Muscle of arm (tissue), 12 donors: ENCODE data around the gene EGFLAM. TPM values are rescaled to one million over a fixed set of nuclear protein-coding genes. Genes with fewer than 3 reads are reported as not detected.

Experiments used
- DNase-seq: peaks from one replicate; pipeline ENCODE4 v3.0.0-alpha.2; 2013
- polyA plus RNA-seq, 12 donors: library from polyadenylated mRNA; unstranded; fragments of 120-200 nt; gene quantifications; one replicate each; pipeline ENCODE4 v1.2.1, GENCODE V29; 2013; ENCODE audit not compliant: insufficient read length in 12 of 12

EGFLAM gene
- polyA plus RNA-seq, 12 donors: 33.7 to 61.3 (median 49.3) TPM; not detected in 1

DNA sequence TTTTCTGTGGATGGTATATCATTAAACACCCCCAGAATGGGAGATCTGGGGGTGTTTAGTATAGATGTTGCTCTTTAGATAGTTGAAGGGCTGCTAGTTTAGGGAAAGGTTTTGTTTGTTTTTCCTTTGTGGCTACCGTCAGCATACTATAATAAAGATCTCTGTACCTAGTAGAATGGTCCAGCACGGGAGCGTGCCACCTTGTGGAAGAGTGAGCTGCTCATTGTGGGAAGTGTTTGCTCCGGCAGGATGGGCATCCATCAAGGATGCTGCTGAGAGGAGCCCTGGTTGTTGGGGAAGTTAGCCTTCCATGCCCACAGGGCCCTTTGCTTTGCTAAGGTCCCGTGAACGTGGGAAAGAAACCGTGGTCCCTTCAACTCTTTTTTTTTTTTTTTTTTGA is 185.0 kb downstream of the EGFLAM start:
- no peak for DNase-seq

GRCh38 chr5:38445374-38446028 is 187.1 kb downstream of the EGFLAM start:
- no peak for DNase-seq

GRCh38 chr5:38446029-38446522 is 187.7 kb downstream of the EGFLAM start:
- no peak for DNase-seq

- no peak for DNase-seq
Observed at GRCh38 chr5:38447056-38447455, 188.7 kb downstream of the EGFLAM start.

DNA sequence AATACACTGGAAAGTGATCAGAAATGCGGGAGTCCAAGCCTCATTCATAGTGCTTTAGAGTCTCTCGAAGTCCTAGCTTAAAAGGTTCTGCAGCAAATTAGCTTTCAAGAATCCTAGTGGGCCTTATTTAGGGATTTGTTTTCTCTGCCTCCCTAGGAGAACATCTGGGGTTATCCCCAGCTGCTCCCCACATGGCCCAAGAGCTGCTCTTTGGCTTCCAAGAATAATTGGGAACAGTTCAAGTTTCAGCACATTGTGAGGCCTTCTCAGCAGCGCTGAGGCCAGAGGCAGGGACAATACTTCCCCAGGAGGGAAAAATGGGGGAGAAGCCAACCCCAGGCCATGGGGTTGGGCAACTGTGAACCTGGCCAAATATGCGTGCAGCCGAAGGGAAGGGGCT is 189.4 kb downstream of the EGFLAM start:
- DNase-seq: peak; percentile 84

DNA sequence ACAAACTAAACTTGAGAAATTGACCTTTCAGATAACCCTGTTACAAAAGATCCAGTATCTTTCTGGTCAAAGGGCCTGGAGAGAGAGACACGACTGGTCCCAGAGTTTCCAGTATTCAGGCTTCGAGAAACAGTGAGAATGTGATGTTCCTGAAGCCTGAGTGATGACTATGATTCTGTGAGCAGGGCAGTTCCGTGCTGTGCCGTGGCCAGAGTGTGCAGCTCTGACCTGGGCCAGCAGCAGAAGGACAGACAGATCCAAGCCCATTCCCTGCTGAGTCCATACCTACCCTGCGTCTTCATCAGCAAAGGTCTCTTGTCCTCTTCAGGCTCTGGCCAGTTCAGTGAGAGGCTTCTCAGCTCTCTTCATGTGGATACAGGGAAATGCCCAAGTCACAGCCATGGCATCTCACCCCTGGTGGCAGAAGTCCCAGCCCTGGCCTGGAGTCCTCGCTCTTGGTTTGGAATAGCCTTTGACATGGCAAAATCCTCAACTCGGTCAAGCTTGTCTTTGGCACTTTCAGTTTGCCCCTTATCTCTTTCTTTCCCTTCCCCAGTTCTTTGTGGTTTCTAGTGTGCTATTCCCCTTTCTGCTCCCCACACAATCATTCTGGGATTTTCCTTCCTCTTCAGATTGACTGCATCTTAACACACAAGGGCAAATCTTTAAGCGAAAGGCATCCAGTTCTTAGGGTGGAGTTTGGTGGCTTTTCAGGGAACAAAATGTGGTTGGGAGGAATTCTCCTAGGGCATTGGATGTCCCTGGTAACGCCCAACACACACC is 190.4 kb downstream of the EGFLAM start:
- no peak for DNase-seq

GRCh38 chr5:38450627-38451026 is 192.3 kb downstream of the EGFLAM start:
- no peak for DNase-seq

DNA sequence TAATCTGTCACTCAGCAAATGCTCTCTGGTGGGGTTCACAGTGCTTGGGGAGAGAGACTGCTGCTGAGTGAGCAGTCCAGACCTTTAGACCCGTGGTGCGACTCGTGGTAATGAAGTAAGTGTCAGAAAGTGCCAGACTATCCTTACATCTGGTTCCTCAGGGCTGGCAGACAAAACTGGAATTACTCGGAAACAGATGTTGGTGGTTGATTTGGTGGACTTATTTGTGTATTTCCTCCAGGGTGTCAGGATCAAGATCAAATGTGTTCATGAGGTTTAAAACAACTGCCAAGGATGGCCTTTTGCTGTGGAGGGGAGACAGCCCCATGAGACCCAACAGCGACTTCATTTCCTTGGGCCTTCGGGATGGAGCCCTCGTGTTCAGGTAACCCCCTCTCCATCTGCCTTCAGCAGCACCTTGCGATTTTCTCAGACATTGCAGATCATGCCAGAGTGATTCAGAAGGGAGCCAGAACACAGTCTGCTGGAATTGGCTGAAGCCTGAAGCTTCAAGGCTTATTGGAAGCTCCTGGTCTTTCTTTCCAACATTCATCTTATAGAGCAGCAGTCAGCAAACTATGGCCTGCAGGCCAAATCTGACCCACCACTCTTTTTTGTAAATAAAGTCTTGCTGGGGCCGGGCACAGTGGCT is 192.8 kb downstream of the EGFLAM start:
- peak; percentile 52 for DNase-seq

DNA sequence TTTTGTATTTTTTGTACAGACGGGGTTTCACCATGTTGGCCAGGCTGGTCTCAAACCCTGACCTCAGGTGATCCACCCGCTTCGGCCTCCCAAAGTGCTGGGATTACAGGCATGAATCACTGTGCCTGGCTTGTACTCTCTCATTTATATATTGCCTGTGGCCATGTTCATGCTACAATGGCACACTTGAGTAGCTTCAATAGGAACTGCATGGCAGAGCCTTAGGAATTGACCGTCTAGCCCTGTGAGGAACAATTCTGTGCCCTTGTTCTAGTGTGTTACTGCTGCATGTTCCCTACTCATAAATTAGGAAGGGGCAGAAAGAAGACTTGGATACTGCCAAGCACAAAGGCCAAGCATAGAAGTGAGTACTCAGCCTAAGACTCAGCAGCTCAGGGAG is 193.8 kb downstream of the EGFLAM start:
- no peak for DNase-seq

GRCh38 chr5:38453506-38453905 is 195.1 kb downstream of the EGFLAM start:
- DNase-seq: no peak

DNA sequence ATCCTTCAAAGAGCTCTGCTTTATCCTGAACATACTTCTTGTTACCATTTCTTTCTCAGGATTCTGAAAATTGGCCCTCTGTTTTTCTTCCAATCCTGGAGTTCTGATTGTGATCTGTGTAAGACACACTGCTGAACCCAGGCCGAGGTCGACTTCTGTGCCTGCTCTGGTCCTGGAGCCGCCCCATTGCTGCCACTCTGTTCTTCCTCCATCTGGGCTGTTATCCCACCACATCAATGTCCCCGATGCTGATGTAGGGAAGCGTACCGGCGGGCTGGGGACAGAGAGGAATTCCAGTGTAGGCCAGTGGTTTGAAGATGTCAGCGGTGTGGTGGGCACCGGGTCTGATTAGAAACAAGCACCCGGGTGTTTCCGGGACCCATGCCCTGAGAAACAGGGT is 195.6 kb downstream of the EGFLAM start:
- DNase-seq: no peak

GRCh38 chr5:38455796-38456330 is 197.5 kb downstream of the EGFLAM start:
- DNase-seq: no peak

- no peak for DNase-seq
Observed at GRCh38 chr5:38456657-38457399, 198.5 kb downstream of the EGFLAM start.

DNA sequence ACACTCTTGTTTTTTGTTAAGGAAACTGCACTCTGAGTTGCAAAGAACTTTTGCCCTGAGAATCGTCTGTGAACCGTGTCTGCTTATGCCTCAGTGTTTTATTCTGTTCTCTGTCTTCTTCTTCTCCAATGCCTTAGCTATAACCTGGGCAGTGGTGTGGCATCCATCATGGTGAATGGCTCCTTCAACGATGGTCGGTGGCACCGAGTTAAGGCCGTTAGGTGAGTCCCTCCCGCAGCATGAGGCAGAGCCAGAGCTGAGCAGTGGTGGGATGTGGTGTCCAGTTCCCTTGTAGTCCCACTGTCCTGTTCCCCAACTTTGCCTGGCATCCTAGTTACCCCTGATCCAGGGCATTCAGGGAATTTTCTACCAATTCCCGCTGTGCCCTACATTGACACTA is 199.8 kb downstream of the EGFLAM start:
- no peak for DNase-seq

GRCh38 chr5:38462976-38463633 is 204.7 kb downstream of the EGFLAM start:
- no peak for DNase-seq

DNA sequence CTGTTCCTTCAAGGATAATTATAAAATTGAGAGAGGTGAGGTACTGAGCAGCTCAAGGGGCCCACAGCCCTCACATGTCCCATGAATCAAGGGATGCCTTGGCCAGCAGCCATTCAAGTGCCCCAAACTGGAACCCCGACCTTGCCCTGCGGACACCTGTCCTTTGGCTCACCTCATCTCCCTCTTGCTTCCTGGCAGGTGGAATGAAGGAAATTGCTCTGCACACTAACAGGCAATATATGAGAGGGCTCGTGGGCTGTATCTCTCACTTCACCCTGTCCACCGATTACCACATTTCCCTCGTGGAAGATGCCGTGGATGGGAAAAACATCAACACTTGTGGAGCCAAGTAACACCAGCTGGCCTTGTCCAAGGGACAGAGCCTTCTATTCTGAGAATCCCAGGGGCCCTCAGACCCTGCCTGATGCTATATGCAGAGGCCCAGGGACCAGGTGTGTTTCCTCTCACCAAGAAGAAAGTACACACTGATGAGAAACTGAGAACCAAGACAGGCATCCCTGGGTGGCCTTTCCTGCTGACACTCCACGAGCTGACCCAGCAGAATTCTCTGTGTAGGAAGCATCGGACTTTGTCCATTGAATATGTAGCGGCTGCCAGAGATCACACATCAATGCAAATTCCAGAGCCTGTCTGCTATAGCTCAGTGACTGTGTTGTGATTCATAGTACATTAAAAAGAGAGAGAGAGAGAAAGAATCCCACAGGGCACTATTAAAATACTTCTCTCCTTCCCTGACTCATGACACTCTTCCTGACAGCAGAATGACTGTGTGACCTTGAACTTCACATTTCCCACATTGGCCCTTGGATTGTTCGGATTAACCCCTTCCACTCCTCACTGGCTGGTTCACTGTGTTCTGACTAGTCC is 205.5 kb downstream of the EGFLAM start:
- peak; percentile 58 for DNase-seq

DNA sequence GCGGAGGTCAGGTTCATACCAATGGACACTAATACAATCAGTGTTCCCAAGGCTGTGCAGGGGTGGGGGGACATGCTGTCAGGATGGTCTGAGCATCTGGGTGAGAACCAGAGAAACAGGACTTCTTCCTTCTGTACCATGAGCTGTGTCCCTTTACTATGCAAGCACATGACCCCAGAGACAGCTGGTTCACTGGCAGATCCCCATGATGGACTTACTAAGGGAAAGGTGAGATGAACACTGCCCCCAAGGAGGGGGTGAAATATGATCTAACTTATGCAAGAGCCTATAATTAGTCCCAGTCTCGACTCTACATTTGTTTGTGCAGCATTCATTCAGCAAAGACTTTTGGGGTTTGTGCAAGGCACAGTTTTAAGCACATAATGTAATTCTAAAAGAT is 206.7 kb downstream of the EGFLAM start:
- DNase-seq: no peak

DNA sequence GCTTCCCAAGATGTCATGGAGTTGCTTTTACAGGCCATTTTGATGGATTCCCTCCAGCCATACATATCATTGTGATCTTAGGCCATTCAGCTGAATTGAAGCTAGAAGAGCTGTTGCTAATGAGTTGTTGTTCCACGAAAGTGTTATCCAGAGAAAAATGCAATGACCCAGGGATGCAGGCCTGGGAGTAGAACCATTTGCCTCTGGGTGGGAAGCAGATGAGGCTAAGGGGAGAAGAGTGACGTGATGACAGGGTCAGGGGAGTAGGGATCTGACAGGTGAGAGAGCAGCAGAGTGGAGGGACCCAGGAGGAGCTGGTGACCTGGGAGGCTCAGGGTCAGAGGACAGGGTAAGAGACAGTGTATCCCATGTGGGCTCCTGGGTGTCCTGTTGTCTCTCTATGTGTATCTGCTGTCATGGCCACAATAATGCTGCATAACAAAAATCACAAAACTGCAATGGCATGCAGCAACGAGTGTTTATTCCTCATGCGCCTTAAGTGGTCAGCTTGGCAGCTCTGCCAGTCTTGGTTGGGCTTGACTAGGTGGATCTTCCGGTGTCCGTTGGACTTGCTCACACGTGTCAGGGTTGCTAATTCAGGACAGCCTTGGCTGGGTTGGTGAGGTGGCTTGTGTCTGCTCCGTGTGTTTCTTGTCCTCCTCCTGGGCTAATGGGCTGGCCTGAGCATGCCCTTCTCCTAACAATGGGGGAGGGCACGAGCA is 207.5 kb downstream of the EGFLAM start:
- no peak for DNase-seq

- DNase-seq: no peak
Observed at GRCh38 chr5:38466424-38467189, 208.2 kb downstream of the EGFLAM start.
